Coronary artery (tissue), 2 donors: ENCODE results near the gene ARL8A.

Experiments used
- DNase-seq: peaks from one replicate; pipeline ENCODE4 v3.0.0-alpha.2; 2017; ENCODE audit warnings: low spot score
- H3K27ac ChIP-seq, 2 donors: fragments of 200-600 bp; sonication (generic); one replicate each; pipeline ENCODE4 v1.5.1; 2016 to 2019
- H3K4me3 ChIP-seq: fragments of 200-600 bp; sonication (generic); 2 replicates; pipeline ENCODE4 v1.5.1; 2016; ENCODE audit warnings: mild to moderate bottlenecking, moderate library complexity
- CTCF ChIP-seq: fragments of 200-600 bp; sonication (generic); IDR thresholded peaks from one replicate; pipeline ENCODE4 v1.5.1; 2019; ENCODE audit warnings: antibody characterized with exemption

ARL8A gene

GRCh38 chr1:202154148-202154765, 9.7 kb upstream of the ARL8A start:
- H3K4me3 ChIP-seq: no peak overlapping the region
- DNase-seq: no peak
- TF ChIP-seq CTCF: no peak
- no peak overlapping the region for H3K27ac ChIP-seq

- DNase-seq: no peak
- no peak overlapping the region for H3K27ac ChIP-seq
- TF ChIP-seq CTCF: no peak
These were observed 8.7 kb upstream of the ARL8A start for GRCh38 chr1:202153284-202153683.

GRCh38 chr1:202152399-202152798, 7.9 kb upstream of the ARL8A start:
- Histone ChIP-seq H3K27ac (no peak overlapping the region), H3K4me3 (no peak overlapping the region)
- TF ChIP-seq CTCF: no peak
- no peak for DNase-seq

More at GRCh38 chr1:202153284-202153683, 8.7 kb upstream of the ARL8A start:
- no peak overlapping the region for H3K4me3 ChIP-seq

- no peak overlapping the region for H3K27ac ChIP-seq
- DNase-seq: no peak
- H3K4me3 ChIP-seq: no peak overlapping the region
- TF ChIP-seq CTCF: no peak
These were observed 6.5 kb upstream of the ARL8A start for GRCh38 chr1:202151045-202151444.

GRCh38 chr1:202150602-202151001, 6.1 kb upstream of the ARL8A start:
- DNase-seq: no peak
- no peak overlapping the region for H3K27ac ChIP-seq
- no peak overlapping the region for H3K4me3 ChIP-seq
- TF ChIP-seq CTCF: no peak

GRCh38 chr1:202150187-202150586, 5.7 kb upstream of the ARL8A start:
- H3K4me3 ChIP-seq: no peak overlapping the region
- no peak for DNase-seq
- no peak overlapping the region for H3K27ac ChIP-seq
- TF ChIP-seq CTCF: no peak

- H3K27ac ChIP-seq: no peak overlapping the region
- no peak overlapping the region for H3K4me3 ChIP-seq
- no peak for TF ChIP-seq CTCF
These were observed 5.0 kb upstream of the ARL8A start for GRCh38 chr1:202149566-202149965.

More at GRCh38 chr1:202149566-202149965, 5.0 kb upstream of the ARL8A start:
- DNase-seq: no peak
